Activated naive CD4-positive, alpha-beta T cell treated with anti-CD3 and anti-CD28 coated beads for 36 hours (primary cell): ENCODE measurements around the gene HLA-DQB2. TPM values are rescaled to one million over a fixed set of nuclear protein-coding genes. Genes with fewer than 3 reads are reported as not detected.
"Not testable (repeated sequence)": the region's sequence is repeated elsewhere in the genome, so short reads cannot be mapped to it uniquely, and the experiment has no call there.

Source experiments
- CTCF ChIA-PET: fragments of 350-600 bp; sonication (Branson Sonifier 250); formaldehyde crosslinking; loops from one replicate; lab custom pipeline; 2021; ENCODE audit warnings: antibody characterized with exemption; lab: Charles Lee
- DNase-seq: peaks from one replicate; pipeline ENCODE4 v3.0.0-alpha.2; 2020
- H3K27ac Mint-ChIP-seq: one replicate; pipeline ENCODE4 v1.8.0; 2021; ENCODE audit warnings: mild to moderate bottlenecking, mixed read lengths
- H3K27me3 Mint-ChIP-seq: one replicate; pipeline ENCODE4 v1.8.0; 2021; ENCODE audit warnings: low read depth, mixed read lengths
- H3K36me3 Mint-ChIP-seq: one replicate; pipeline ENCODE4 v1.8.0; 2021; ENCODE audit warnings: low read depth, mixed read lengths
- H3K4me1 Mint-ChIP-seq: one replicate; pipeline ENCODE4 v1.8.0; 2021; ENCODE audit warnings: low read depth, mixed read lengths
- H3K4me3 Mint-ChIP-seq: one replicate; pipeline ENCODE4 v1.8.0; 2021; ENCODE audit warnings: mild to moderate bottlenecking, moderate library complexity, mixed read lengths
- H3K9me3 Mint-ChIP-seq: one replicate; pipeline ENCODE4 v1.8.0; 2021; ENCODE audit warnings: mixed read lengths
- intact Hi-C: fragments of 100-400 bp; cut with micrococcal nuclease; formaldehyde crosslinking; loops from one replicate; pipeline ENCODE4 v1.15.1; 2023
- total RNA-seq, 2 experiments: library from RNA; stranded (reverse); gene quantifications; one replicate each; pipeline ENCODE4 v1.2.3, GENCODE V29; 2021

Gene HLA-DQB2
- total RNA-seq, 2 experiments from 2014 or later = not detected

DNA sequence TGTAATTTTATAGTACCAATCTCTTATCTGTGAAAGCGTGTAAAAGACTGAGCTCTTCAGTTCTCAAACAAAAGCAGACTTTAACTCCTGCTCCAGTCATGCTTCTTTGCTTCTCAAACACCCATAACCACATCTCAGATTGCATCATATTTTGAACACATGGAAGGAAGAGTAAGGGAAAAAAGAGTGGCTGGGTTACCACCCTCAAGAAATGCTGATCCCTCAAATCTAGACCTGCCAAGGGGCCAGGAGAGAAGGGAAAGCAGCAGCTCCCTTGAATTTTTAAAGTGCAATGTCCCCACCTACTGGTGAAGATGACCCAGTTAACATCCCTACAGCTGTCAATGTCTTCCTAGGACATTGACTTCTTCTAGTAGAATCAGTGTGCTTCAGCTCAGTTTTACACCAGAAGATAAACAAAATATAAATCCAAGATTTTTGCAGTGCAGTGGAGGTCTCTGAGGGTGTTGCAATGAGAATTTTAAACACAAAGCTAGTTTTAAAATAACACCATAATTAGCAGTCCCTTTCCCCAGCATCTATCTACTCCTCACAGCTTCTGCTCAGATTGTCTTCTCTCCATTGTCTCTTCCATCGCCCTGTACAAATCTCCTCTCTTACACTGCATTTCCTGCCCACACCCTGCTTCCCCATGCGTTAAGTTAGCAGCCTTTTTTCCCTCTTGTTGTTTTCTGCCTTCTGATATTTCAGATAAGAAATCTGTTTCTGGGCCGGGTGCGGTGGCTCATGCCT lies 22.6 kb upstream of the HLA-DQB2 start:
- Mint-ChIP-seq H3K27me3 (peaks cover 13% of the 10 kb centered on the region), H3K4me3 (no peak overlapping the region), H3K4me1 (no peaks in the 10 kb centered on the region), H3K36me3 (no peaks in the 10 kb centered on the region), H3K27ac (no peak overlapping the region), H3K9me3 (no peaks in the 10 kb centered on the region)
- DNase-seq = peak; percentile 49
- CTCF ChIA-PET = interaction anchor here (0.6 to 3.0 kb wide), 27 partner anchors 8 to 739 kb away, joined by 3 to 18 read pairs (median 3); partner anchors contain the start of gene TAP2
- intact Hi-C loops = loop anchor here (1.0 to 5.0 kb wide), 2 partner anchors 84 to 373 kb away; no protein-coding TSS in a partner anchor

DNA sequence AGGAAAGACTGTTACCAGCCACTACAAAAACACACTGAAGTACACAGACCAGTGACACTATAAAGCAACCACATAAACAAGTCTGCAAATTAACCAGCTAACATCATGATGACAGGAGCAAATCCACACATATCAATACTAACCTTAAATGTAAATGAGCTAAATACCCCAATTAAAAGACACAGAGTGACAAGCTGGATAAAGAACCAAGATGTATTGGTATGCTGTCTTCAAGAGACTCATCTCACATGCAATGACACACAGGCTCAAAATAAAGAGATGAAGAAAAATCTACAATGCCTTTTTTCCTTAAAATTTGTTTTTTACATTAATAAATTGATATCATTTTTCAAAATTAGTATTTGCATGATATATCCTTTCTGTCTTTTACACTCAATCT lies 19.6 kb upstream of the HLA-DQB2 start:
- H3K27ac Mint-ChIP-seq, H3K9me3 Mint-ChIP-seq, DNase-seq, H3K36me3 Mint-ChIP-seq, CTCF ChIA-PET, H3K4me3 Mint-ChIP-seq, intact Hi-C loops, H3K4me1 Mint-ChIP-seq: not testable (repeated sequence)
- H3K27me3 Mint-ChIP-seq = peaks cover 11% of the 10 kb centered on the region

GRCh38 chr6:32779036-32779435 lies 15.7 kb upstream of the HLA-DQB2 start:
- intact Hi-C loops = no loop called here

GRCh38 chr6:32775071-32775470 lies 11.7 kb upstream of the HLA-DQB2 start:
- Mint-ChIP-seq H3K27me3 (peaks cover 12% of the 10 kb centered on the region), H3K4me3 (no peak overlapping the region), H3K9me3 (no peaks in the 10 kb centered on the region), H3K27ac (no peak overlapping the region), H3K36me3 (no peaks in the 10 kb centered on the region), H3K4me1 (no peaks in the 10 kb centered on the region)
- intact Hi-C loops = no loop called here
- CTCF ChIA-PET = interaction anchor here (0.6 to 0.8 kb wide), 2 partner anchors 9 to 361 kb away, joined by 3 read pairs; no protein-coding TSS in a partner anchor
- no peak for DNase-seq

More at GRCh38 chr6:32779036-32779435, 15.7 kb upstream of the HLA-DQB2 start:
- no peak overlapping the region for H3K27ac Mint-ChIP-seq
- CTCF ChIA-PET = interaction anchor here (0.7 kb wide), 1 partner anchor 9 kb away, joined by 3 read pairs; no protein-coding TSS in a partner anchor
- no peak overlapping the region for H3K4me3 Mint-ChIP-seq
- H3K36me3 Mint-ChIP-seq = no peaks in the 10 kb centered on the region
- H3K27me3 Mint-ChIP-seq = no peaks in the 10 kb centered on the region
- no peaks in the 10 kb centered on the region for H3K9me3 Mint-ChIP-seq
- DNase-seq = no peak
- no peaks in the 10 kb centered on the region for H3K4me1 Mint-ChIP-seq

- CTCF ChIA-PET = interaction anchor here (0.8 kb wide), 1 partner anchor 361 kb away, joined by 3 read pairs; no protein-coding TSS in a partner anchor
- no peak for DNase-seq
- peaks cover 16% of the 10 kb centered on the region for H3K27me3 Mint-ChIP-seq
- H3K27ac Mint-ChIP-seq = no peak overlapping the region
- no peaks in the 10 kb centered on the region for H3K4me1 Mint-ChIP-seq
- H3K9me3 Mint-ChIP-seq = no peaks in the 10 kb centered on the region
- intact Hi-C loops = no loop called here
- no peak overlapping the region for H3K4me3 Mint-ChIP-seq
- H3K36me3 Mint-ChIP-seq = no peaks in the 10 kb centered on the region
These were observed 11.1 kb upstream of the HLA-DQB2 start for GRCh38 chr6:32774426-32774825.

DNA sequence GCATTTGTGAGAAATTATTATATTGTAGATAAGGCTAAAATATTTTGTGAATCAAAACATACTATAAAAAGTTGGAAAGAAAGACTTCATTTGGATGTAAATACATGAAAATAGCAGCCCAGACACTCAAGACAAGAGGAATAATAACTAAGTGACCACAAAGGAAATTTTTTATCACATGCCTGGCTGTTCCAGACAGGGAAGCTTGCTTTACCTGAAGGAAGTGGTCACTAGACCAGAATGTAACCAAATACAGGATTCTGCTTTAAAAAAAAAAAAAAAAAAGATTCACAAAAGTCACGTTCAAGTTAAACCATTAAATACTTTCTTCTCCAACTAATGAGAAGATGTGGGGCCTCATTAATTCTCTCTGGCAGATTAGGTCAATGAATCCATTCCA lies 9.3 kb upstream of the HLA-DQB2 start:
- CTCF ChIA-PET = no interaction called here
- peaks cover 26% of the 10 kb centered on the region for H3K27me3 Mint-ChIP-seq
- intact Hi-C loops = no loop called here
- H3K4me1 Mint-ChIP-seq = no peaks in the 10 kb centered on the region
- no peak overlapping the region for H3K4me3 Mint-ChIP-seq
- no peaks in the 10 kb centered on the region for H3K9me3 Mint-ChIP-seq
- no peaks in the 10 kb centered on the region for H3K36me3 Mint-ChIP-seq
- DNase-seq = no peak
- H3K27ac Mint-ChIP-seq = no peak overlapping the region

GRCh38 chr6:32764048-32764447 lies 716 bp upstream of the HLA-DQB2 start:
- no peaks in the 10 kb centered on the region for H3K36me3 Mint-ChIP-seq
- H3K4me3 Mint-ChIP-seq = no peak overlapping the region
- no peaks in the 10 kb centered on the region for H3K4me1 Mint-ChIP-seq
- H3K9me3 Mint-ChIP-seq = no peaks in the 10 kb centered on the region
- H3K27ac Mint-ChIP-seq = no peak overlapping the region
- DNase-seq = no peak
- intact Hi-C loops = no loop called here
- H3K27me3 Mint-ChIP-seq = peaks cover 42% of the 10 kb centered on the region
- CTCF ChIA-PET = no interaction called here

DNA sequence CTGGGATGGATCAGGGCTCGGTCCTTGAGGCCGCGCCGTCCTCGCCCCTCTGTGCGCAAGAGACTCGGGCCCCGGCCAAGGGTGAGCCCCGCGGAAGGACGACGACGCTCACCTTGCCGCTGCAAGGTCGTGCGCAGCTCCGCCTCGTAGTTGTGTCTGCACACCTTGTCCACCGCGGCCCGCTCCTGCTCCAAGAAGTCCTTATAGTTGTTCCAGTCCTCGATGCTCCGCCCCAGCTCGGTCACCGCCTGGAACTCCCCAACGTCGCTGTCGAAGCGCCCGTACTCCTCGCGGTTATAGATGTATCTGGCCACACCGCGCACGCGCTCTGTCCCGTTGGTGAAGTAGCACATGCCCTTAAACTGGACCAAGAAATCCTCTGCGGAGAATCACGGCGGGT lies 1.8 kb downstream of the HLA-DQB2 start:
- H3K27me3 Mint-ChIP-seq = peaks cover 27% of the 10 kb centered on the region
- CTCF ChIA-PET = interaction anchor here (1.2 kb wide), 1 partner anchor 15 kb away, joined by 3 read pairs; no protein-coding TSS in a partner anchor
- H3K36me3 Mint-ChIP-seq = no peaks in the 10 kb centered on the region
- H3K4me1 Mint-ChIP-seq = no peaks in the 10 kb centered on the region
- H3K4me3 Mint-ChIP-seq = no peak overlapping the region
- H3K9me3 Mint-ChIP-seq = no peaks in the 10 kb centered on the region
- intact Hi-C loops = no loop called here
- no peak for DNase-seq
- H3K27ac Mint-ChIP-seq = no peak overlapping the region

DNA sequence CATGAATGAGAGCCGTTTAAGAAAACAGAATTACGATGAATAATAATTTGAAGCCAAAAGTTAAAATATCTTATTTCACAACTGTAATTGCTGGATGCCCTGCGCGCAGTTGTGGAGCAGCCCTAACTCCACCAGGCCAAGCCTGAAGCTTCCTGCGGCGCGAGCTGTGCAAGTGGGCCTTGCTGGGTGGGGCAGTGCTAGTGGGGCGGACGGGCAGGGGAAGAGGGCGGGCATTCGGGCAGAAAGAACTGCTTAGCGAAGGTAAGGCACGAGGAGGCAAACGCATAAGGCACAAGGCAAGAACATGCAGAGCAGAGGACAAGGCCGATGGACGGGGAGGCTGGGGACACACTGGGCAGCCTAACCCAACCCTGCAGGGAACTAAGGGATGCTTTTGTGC lies 2.3 kb downstream of the HLA-DQB2 start:
- no peaks in the 10 kb centered on the region for H3K4me1 Mint-ChIP-seq
- H3K4me3 Mint-ChIP-seq = no peak overlapping the region
- H3K27ac Mint-ChIP-seq = no peak overlapping the region
- CTCF ChIA-PET = no interaction called here
- H3K27me3 Mint-ChIP-seq = peaks cover 27% of the 10 kb centered on the region
- no peaks in the 10 kb centered on the region for H3K36me3 Mint-ChIP-seq
- no peak for DNase-seq
- H3K9me3 Mint-ChIP-seq = no peaks in the 10 kb centered on the region
- intact Hi-C loops = no loop called here

GRCh38 chr6:32759669-32760068 lies 3.7 kb downstream of the HLA-DQB2 start:
- H3K4me3 Mint-ChIP-seq = no peak overlapping the region
- H3K36me3 Mint-ChIP-seq = no peaks in the 10 kb centered on the region
- CTCF ChIA-PET = no interaction called here
- H3K9me3 Mint-ChIP-seq = no peaks in the 10 kb centered on the region
- DNase-seq = no peak
- H3K27me3 Mint-ChIP-seq = peaks cover 24% of the 10 kb centered on the region
- no peaks in the 10 kb centered on the region for H3K4me1 Mint-ChIP-seq
- intact Hi-C loops = no loop called here
- no peak overlapping the region for H3K27ac Mint-ChIP-seq

DNA sequence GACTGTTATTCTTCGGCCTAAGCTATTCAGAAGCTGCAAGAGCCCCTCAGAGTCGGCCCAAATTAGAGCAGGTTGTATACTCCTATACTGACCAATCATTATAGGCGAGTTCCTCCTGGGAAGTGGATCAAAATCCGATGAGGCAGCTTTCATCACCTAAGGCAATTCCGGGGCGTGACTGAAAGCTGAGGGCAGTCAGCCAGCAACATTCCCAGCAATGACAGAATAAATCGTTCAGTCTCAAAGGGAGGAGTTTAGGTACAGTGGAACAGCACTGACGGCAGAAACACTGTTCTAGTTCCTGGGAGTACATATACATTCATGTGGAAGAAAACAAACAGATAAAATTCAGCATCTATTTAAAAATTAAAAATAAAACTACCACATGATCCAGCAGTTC lies 10.8 kb downstream of the HLA-DQB2 start:
- H3K36me3 Mint-ChIP-seq = no peaks in the 10 kb centered on the region
- H3K27ac Mint-ChIP-seq = no peak overlapping the region
- H3K27me3 Mint-ChIP-seq = peaks cover 17% of the 10 kb centered on the region
- CTCF ChIA-PET = no interaction called here
- intact Hi-C loops = no loop called here
- H3K4me1 Mint-ChIP-seq = no peaks in the 10 kb centered on the region
- DNase-seq = no peak
- no peak overlapping the region for H3K4me3 Mint-ChIP-seq
- H3K9me3 Mint-ChIP-seq = no peaks in the 10 kb centered on the region

- H3K36me3 Mint-ChIP-seq, H3K27ac Mint-ChIP-seq, H3K4me1 Mint-ChIP-seq, DNase-seq, intact Hi-C loops, H3K4me3 Mint-ChIP-seq, H3K9me3 Mint-ChIP-seq: not testable (repeated sequence)
- CTCF ChIA-PET = interaction anchor here (0.9 kb wide), 1 partner anchor 17 kb away, joined by 3 read pairs; no protein-coding TSS in a partner anchor
- peaks cover 21% of the 10 kb centered on the region for H3K27me3 Mint-ChIP-seq
These were observed 17.7 kb downstream of the HLA-DQB2 start for GRCh38 chr6:32745649-32746048.

DNA sequence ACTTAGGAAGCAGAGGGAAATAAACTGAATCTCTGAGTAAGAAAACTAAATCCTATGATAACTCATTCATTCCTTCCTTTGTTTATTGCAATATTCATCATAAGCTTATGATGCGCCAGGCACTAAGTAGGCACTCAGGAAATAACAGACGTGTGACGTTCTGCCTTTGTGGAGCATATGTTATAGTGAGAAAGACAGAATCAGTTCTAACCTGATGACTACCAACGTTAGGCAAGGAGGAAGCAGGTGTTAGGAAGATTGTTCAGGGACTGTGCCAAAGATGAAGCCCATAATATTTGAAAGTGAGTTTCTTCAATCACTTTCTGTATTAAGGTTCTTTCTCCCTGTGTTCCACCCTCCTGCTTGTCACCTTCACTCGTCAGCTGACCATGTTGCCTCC lies 18.6 kb downstream of the HLA-DQB2 start:
- Mint-ChIP-seq H3K9me3 (no peaks in the 10 kb centered on the region), H3K4me3 (no peak overlapping the region), H3K36me3 (no peaks in the 10 kb centered on the region), H3K27ac (no peak overlapping the region), H3K4me1 (no peaks in the 10 kb centered on the region), H3K27me3 (peaks cover 21% of the 10 kb centered on the region)
- no peak for DNase-seq
- intact Hi-C loops = no loop called here
- CTCF ChIA-PET = interaction anchor here (0.8 kb wide), 1 partner anchor 177 kb away, joined by 5 read pairs; no protein-coding TSS in a partner anchor
